Body of pancreas (tissue), 4 donors: ENCODE data around the gene EGFL7.

ENCODE experiments used
- CTCF ChIP-seq, 7 experiments: fragments of 450-650 bp in 4 of 7; fragments of 200-600 bp in 3 of 7; sonication (generic) in 3 of 7; IDR thresholded peaks; one replicate each; pipeline ENCODE4 v1.5.1; 2016 to 2019; ENCODE audit warnings: antibody characterized with exemption in 7 of 7
- POLR2A ChIP-seq, 3 donors: fragments of 450-650 bp; IDR thresholded peaks; one replicate each; pipeline ENCODE4 v1.6.1; 2016; ENCODE audit warnings: antibody characterized with exemption in 3 of 3, mild to moderate bottlenecking in 2 of 3

DNA sequence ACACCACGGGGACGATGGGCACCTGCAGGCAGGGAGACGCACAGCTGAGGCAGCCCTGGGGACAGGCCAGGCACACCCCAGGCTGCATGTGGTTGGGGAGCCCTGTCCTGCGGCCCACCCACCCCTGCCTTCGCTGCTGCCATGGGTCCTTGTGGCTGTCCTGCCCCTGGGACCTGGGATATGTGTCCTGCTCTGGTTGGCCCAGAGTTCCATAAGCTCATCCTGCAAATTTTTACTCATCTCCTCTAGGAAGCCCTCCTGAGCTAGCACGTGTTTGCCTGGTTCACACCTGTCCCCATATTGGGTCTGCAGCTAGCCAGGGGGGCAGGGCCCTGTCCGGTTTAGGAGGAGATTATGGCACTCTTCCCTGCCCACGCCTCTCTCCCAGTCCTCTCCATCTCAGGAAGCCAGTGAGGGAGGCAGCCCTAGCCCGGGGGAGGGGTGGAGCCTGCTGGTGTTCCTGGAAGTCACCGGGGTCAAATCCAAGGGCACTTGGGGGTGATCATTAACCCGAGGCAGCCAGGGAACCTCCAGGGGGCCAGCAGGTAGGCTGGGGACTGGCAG lies 12.2 kb downstream of the EGFL7 start:
- peak in 3 of 7 experiments; percentile 8 to 31 (median 26) for TF ChIP-seq CTCF (IDR thresholded peaks at IDR 0.05)
- TF ChIP-seq POLR2A (IDR thresholded peaks at IDR 0.05), result no peak
